KMS-11 (cell line): Measurements from ENCODE around the gene PDE8A.

Experiments used
- H2AFZ ChIP-seq: fragments of 200-600 bp; sonication (generic); 2 replicates; pipeline ENCODE4 v1.6.1; 2016; ENCODE audit warnings: antibody characterized with exemption, mixed run types, low read depth
- H3K27ac ChIP-seq: fragments of 200-600 bp; sonication (generic); 2 replicates; pipeline ENCODE4 v1.6.1; 2016; ENCODE audit warnings: mild to moderate bottlenecking, mixed run types
- H3K27me3 ChIP-seq: fragments of 200-600 bp; sonication (generic); 2 replicates; pipeline ENCODE4 v1.6.1; 2017; ENCODE audit warnings: mild to moderate bottlenecking, low read depth, mixed run types, moderate library complexity; ENCODE audit not compliant: insufficient read depth
- H3K36me3 ChIP-seq: fragments of 200-600 bp; sonication (generic); 2 replicates; pipeline ENCODE4 v1.6.1; 2017; ENCODE audit warnings: mild to moderate bottlenecking, mixed run types; ENCODE audit not compliant: insufficient read depth
- H3K4me1 ChIP-seq: fragments of 200-600 bp; sonication (generic); 2 replicates; pipeline ENCODE4 v1.6.1; 2016; ENCODE audit warnings: mild to moderate bottlenecking, low read depth, mixed run types; ENCODE audit not compliant: poor library complexity, severe bottlenecking
- H3K4me2 ChIP-seq: fragments of 200-600 bp; sonication (generic); 2 replicates; pipeline ENCODE4 v1.7.0; 2016; ENCODE audit warnings: mild to moderate bottlenecking, mixed run types
- H3K4me3 ChIP-seq: fragments of 200-600 bp; sonication (generic); IDR thresholded peaks from 2 replicates; pipeline ENCODE4 v1.6.1; 2017; ENCODE audit warnings: low read depth, low read length, mixed read lengths; ENCODE audit not compliant: insufficient read depth
- H3K79me2 ChIP-seq: fragments of 200-600 bp; sonication (generic); 2 replicates; pipeline ENCODE4 v1.6.1; 2016; ENCODE audit warnings: low read depth, mixed run types; ENCODE audit not compliant: insufficient read depth
- H3K9ac ChIP-seq: fragments of 200-600 bp; sonication (generic); 2 replicates; pipeline ENCODE4 v1.6.1; 2016; ENCODE audit warnings: mild to moderate bottlenecking, mixed run types
- H4K20me1 ChIP-seq: fragments of 200-600 bp; sonication (generic); 2 replicates; pipeline ENCODE4 v1.6.1; 2016; ENCODE audit warnings: mild to moderate bottlenecking, mixed run types; ENCODE audit not compliant: insufficient read depth
- CTCF ChIP-seq: fragments of 200-600 bp; sonication (generic); conservative IDR thresholded peaks from 2 replicates; pipeline ENCODE4 v1.6.1; 2017; ENCODE audit warnings: low read depth, mild to moderate bottlenecking, antibody characterized with exemption, low read length, moderate library complexity, mixed read lengths

Gene PDE8A

GRCh38 chr15:84940399-84940798 lies 41.3 kb upstream of the PDE8A start:
- H3K79me2 ChIP-seq, result no peaks in the 10 kb centered on the region
- H3K9ac ChIP-seq, result no peak overlapping the region
- H2AFZ ChIP-seq, result no peak overlapping the region
- no peaks in the 10 kb centered on the region for H3K27me3 ChIP-seq
- no peak for TF ChIP-seq CTCF
- no peak overlapping the region for H3K27ac ChIP-seq
- H4K20me1 ChIP-seq, result no peaks in the 10 kb centered on the region
- no peak overlapping the region for H3K4me3 ChIP-seq
- no peaks in the 10 kb centered on the region for H3K36me3 ChIP-seq
- peaks cover 23% of the 10 kb centered on the region for H3K4me1 ChIP-seq
- no peak overlapping the region for H3K4me2 ChIP-seq

DNA sequence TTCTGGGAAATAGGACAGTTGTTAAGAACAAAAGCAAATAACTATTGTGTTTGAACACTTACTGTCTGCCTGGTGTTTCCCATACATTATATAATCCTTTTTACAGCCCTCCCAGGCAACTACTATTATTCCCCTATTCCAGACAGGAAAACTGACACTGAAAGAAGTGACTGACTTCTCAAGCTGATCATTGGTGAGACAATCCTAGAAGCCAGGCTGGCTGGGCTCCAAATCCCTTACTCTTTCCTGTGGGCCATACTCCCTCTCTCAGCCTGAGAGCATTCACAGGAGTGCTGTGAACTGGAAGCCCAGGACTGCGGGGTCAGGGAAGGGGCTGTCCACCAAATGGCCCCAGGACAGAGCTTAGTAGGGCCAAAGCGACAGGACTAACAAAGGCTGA lies 39.2 kb upstream of the PDE8A start:
- no peaks in the 10 kb centered on the region for H3K36me3 ChIP-seq
- H3K27me3 ChIP-seq, result no peaks in the 10 kb centered on the region
- H3K4me1 ChIP-seq, result peaks cover 12% of the 10 kb centered on the region
- no peak overlapping the region for H2AFZ ChIP-seq
- no peak overlapping the region for H3K9ac ChIP-seq
- no peak overlapping the region for H3K27ac ChIP-seq
- no peaks in the 10 kb centered on the region for H4K20me1 ChIP-seq
- H3K4me2 ChIP-seq, result no peak overlapping the region
- no peaks in the 10 kb centered on the region for H3K79me2 ChIP-seq
- no peak for TF ChIP-seq CTCF
- H3K4me3 ChIP-seq, result no peak overlapping the region

DNA sequence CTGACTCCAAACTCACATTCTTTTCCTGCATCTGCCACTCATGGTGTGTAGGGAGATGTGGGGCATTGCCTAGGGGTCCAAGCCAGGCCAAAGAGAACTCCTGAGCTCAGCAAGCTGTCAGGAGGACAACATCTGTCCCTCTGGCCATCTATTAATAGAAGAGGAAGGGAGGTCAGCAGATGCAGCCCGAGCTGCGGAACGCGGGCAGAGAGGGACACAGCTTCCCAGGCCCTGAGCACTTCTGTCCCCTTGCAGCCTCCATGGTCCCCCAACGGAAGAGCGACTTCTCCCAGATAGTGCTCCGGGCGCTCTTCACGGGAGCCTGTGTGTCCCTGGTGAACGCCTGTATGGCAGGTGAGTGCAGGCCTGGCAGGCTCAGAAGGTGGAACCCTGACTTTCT lies 37.3 kb upstream of the PDE8A start:
- no peaks in the 10 kb centered on the region for H3K27me3 ChIP-seq
- no peak for TF ChIP-seq CTCF
- H3K4me1 ChIP-seq, result no peaks in the 10 kb centered on the region
- no peaks in the 10 kb centered on the region for H3K36me3 ChIP-seq
- no peak overlapping the region for H2AFZ ChIP-seq
- no peaks in the 10 kb centered on the region for H4K20me1 ChIP-seq
- no peak overlapping the region for H3K4me2 ChIP-seq
- no peak overlapping the region for H3K4me3 ChIP-seq
- H3K9ac ChIP-seq, result no peak overlapping the region
- H3K27ac ChIP-seq, result no peak overlapping the region
- H3K79me2 ChIP-seq, result no peaks in the 10 kb centered on the region

DNA sequence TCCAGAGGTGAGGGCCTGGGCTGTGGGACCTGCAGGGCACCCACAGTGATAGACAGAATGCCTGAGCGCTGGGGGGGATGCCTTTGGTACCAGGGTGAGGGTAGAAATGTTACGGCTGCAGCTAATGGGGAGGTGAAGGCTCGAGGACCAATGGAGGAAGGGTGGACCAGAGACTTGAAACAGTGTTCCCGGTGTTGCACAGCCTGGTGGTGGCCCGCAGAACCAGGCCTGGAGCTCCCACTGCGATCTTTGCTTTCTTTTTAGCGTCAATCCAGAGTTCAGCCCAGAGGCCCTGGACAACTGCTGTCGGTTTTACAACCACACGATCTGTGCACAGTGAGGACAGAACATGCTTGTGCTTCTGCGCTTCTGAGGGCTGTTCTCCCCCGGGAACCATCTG lies 36.8 kb upstream of the PDE8A start:
- H3K4me1 ChIP-seq, result no peaks in the 10 kb centered on the region
- H3K27me3 ChIP-seq, result no peaks in the 10 kb centered on the region
- no peak overlapping the region for H3K4me3 ChIP-seq
- TF ChIP-seq CTCF, result no peak
- H3K9ac ChIP-seq, result no peak overlapping the region
- no peaks in the 10 kb centered on the region for H3K36me3 ChIP-seq
- H3K27ac ChIP-seq, result no peak overlapping the region
- no peaks in the 10 kb centered on the region for H3K79me2 ChIP-seq
- no peak overlapping the region for H3K4me2 ChIP-seq
- no peak overlapping the region for H2AFZ ChIP-seq
- no peaks in the 10 kb centered on the region for H4K20me1 ChIP-seq
